ENCODE results near the gene ATP5ME.

Gene ATP5ME

DNA sequence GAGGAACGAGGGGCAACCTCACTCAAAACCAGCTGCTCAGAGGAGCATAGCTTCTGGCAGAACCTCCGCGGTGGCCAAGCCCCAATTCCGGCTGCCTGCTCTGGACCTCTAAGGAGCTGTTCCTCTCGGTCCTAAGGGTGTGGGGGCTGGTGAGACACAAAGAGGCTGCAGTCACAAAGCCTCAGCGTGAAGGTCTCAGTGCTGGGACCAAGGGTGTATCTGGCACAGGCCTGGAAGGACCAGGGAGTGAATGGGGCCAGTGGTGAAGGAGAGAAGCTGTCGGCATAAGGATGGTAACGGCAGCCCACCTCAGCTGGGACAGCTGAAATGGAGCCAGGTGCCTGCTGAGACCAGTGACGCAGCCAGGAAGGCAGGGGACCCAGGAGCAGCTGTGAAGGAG lies 43.4 kb downstream of the ATP5ME start:
- TF ChIP-seq, protein P1, sequence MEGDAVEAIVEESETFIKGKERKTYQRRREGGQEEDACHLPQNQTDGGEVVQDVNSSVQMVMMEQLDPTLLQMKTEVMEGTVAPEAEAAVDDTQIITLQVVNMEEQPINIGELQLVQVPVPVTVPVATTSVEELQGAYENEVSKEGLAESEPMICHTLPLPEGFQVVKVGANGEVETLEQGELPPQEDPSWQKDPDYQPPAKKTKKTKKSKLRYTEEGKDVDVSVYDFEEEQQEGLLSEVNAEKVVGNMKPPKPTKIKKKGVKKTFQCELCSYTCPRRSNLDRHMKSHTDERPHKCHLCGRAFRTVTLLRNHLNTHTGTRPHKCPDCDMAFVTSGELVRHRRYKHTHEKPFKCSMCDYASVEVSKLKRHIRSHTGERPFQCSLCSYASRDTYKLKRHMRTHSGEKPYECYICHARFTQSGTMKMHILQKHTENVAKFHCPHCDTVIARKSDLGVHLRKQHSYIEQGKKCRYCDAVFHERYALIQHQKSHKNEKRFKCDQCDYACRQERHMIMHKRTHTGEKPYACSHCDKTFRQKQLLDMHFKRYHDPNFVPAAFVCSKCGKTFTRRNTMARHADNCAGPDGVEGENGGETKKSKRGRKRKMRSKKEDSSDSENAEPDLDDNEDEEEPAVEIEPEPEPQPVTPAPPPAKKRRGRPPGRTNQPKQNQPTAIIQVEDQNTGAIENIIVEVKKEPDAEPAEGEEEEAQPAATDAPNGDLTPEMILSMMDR (IDR thresholded peaks at IDR 0.05; ENCODE audit: low read depth, low read length), result no peak
- H3K4me3 ChIP-seq (ENCODE audit: low read depth, low read length), result no peak overlapping the region

DNA sequence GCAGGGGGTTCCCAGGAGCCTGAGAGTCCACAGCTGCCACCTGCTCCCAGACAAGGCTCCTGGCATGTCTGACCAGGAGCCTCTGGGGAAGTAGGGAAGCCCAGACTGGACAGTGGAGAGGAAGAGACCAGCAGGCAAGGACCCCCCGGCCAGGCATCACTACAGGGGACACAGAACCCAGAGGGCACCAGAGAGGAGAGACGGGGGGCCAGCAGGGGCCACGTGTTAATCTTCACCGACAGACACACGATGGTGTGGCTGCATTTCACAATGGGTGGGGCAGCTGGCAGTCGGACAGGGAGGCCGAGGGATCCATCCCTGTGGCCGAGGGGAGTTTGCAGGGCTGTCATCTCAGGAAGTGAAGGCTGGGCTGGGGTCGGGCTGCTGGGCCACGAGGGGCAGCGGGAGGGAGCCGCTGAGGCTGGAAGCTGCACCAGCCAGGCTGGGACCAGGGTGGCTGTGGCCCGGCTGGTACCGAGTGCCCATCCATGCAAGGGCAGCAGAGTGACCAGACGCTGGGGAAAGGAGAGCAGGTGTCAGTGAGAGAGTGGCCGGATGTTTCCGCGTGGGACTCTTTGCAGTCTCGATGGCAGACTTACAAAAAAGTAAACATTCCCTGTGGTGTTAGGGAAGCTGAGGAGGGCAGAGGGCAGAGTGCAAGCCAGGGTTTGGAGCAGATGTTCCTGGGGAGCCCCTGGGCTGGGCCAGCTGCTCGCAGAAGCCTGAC lies 44.0 kb downstream of the ATP5ME start:
- TF ChIP-seq, protein P1 (IDR thresholded peaks at IDR 0.05; ENCODE audit: low read depth, low read length), result no peak
- no peak overlapping the region for H3K4me3 ChIP-seq (ENCODE audit: low read depth, low read length)

DNA sequence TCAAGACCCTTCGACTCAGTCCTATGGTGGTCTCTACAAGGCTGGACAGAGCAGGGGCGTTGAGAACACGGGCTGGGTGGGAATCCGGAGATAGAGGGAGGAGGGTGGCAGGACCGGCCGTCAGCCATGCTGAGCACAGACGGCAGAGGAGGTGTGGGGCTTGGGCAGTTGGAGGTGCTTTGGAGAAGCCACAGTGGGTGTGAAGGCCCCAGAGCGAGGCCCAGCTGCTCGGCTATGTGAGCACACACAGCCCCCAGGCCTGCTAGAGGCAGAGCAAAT lies 44.5 kb downstream of the ATP5ME start:
- TF ChIP-seq, protein P1 (IDR thresholded peaks at IDR 0.05; ENCODE audit: low read depth, low read length), result no peak
- no peak overlapping the region for H3K4me3 ChIP-seq (ENCODE audit: low read depth, low read length)

DNA sequence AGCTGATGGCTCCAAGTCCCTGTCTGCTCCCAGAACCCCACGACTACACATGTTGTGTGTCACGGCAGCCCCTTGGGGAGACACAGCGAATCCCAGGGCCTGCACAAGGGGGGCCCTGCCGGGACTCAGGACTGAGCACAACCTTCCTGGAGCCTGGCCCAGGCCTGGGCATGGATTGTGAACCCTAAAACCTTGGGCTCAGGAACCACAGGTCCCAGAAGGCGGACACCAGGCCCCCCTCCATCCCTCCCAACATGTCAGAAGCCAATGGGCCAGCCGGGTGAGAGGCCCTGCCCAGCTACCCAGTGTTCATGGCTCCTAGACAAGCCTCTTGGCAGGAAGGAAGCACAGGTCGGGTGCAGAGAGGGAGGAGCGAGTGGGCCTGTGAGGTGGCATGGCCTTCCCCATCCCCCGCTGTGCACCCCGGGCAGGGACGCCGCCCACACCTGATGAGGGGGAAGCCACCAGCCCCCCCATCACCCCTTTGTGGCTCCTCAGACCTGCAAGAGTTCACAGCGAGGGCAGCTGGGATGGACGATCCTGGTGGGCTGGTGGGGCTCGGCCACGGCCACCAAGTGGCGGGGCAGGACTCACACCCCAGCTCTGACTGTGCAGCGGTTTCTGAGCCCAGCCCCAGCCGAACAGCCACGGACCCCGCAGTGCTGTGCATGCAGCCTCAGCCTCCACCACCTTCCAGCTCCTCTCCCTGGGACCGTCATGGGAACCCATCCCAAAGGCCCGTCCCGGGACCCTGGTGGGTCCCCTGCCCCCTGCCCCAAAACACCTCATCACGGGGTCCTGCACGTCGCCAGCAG lies 45.0 kb downstream of the ATP5ME start:
- TF ChIP-seq, protein P1 (IDR thresholded peaks at IDR 0.05; ENCODE audit: low read depth, low read length), result no peak
- H3K4me3 ChIP-seq (ENCODE audit: low read depth, low read length), result no peak overlapping the region

DNA sequence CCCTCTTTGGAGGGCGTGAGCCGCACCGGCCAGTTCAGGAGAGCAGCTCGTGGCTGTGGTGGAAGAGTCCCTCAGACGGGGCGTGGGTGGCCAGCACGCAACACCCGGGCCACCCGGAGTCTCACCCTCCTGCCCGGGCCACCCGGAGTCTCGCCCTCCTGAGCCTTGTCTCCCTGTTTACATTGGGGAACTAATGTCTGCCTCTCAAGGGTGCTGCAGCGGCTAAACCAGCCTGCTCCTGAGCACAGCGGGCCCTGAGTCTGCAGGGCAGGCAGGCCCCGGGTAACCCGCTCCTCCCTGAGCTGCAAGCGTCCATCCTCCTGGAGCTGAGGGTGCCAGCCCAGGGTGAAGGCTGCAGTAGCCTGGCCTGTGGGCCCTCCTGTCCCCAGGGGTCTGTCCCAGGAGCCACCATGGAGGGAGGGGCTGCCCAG lies 45.8 kb downstream of the ATP5ME start:
- no peak overlapping the region for H3K4me3 ChIP-seq (ENCODE audit: low read depth, low read length)
- TF ChIP-seq, protein P1 (IDR thresholded peaks at IDR 0.05; ENCODE audit: low read depth, low read length), result no peak

DNA sequence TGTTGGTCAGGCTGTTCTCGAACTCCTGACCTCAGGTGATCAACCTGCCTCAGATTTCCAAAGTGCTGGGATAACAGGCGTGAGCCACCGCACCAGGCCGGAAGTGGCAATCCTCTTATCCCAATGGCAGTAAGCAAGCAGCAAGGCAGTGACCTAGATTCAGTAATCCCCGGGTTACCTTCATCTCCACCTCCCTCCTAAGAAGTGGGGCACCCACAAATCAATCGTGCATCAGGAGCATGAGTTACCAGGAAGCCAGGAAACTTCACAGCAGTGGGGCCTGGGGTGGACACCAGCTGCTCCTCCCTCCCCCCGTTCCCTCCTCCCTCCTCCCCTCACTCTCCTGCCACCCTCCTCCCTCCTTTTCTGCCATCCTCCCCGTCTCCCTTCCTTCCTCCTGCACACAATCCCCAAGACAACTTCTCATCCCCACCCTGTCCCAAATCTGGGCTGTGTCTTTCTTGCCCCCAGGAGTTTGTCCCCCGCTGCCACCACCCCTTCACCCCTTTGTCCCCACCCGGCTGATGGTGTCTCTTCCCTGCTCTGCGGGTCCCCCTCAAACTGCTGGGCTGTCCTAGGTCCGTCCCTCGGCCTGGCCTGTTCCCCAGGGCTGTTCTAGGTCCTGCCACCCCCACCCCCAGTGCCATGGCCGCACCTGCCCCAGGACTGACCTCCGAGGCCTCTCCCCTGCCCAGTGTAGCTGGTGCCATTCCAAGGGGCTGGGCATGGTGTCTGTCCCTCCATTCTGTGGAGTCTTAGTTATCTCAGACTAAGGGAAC lies 46.5 kb downstream of the ATP5ME start:
- TF ChIP-seq, protein P1 (IDR thresholded peaks at IDR 0.05; ENCODE audit: low read depth, low read length), result no peak
- no peak overlapping the region for H3K4me3 ChIP-seq (ENCODE audit: low read depth, low read length)
